ENCODE data around the gene AIF1L. TPM values are rescaled to one million over a fixed set of nuclear protein-coding genes. Genes with fewer than 3 reads are reported as not detected.

AIF1L gene
- total RNA-seq, 2 donors from 2014 or later: 18.8 to 21.9 TPM

- peaks cover 28% of the 10 kb centered on the region for H3K36me3 ChIP-seq
- H3K4me3 ChIP-seq: peak within 1 kb of the TSS; percentile 98
- peaks cover 17% of the 10 kb centered on the region in 2 donors for H3K4me1 ChIP-seq (ENCODE audit: control insufficient read depth in 1 of 2, low read depth in 2 of 2)
- ATAC-seq (ENCODE audit: insufficient number of reproducible peaks, low FRiP score, low read depth): peak; percentile 88
- DNase-seq (ENCODE audit: low spot score): peak; percentile 96
- H3K9me3 ChIP-seq: no peaks in the 10 kb centered on the region
- no peaks in the 10 kb centered on the region for H3K27me3 ChIP-seq (replicated peaks; ENCODE audit: insufficient read depth)
- peak within 1 kb of the TSS; percentile 84 to 87 for H3K27ac ChIP-seq
- TF ChIP-seq CTCF (IDR thresholded peaks at IDR 0.05): no peak
Measured at GRCh38 chr9:131125288-131126058, 29.1 kb downstream of the AIF1L start, which contains the start of gene NUP214. NUP214 (plus strand) TSS chr9:131125586; CDS start chr9:131125705, 119 bp downstream.

- ATAC-seq (ENCODE audit: insufficient number of reproducible peaks, low FRiP score, low read depth): no peak
- Histone ChIP-seq H3K9me3 (no peaks in the 10 kb centered on the region), H3K4me3 (peak overlapping the region; percentile 98), H3K4me1 (ENCODE audit: control insufficient read depth in 1 of 2, low read depth in 2 of 2) (peaks cover 17% of the 10 kb centered on the region in 2 donors), H3K27ac (peak overlapping the region; percentile 84 to 87), H3K27me3 (replicated peaks; ENCODE audit: insufficient read depth) (no peaks in the 10 kb centered on the region), H3K36me3 (peaks cover 32% of the 10 kb centered on the region)
- no peak for TF ChIP-seq CTCF (IDR thresholded peaks at IDR 0.05)
- DNase-seq (ENCODE audit: low spot score): no peak
Measured at GRCh38 chr9:131126059-131126426, 29.7 kb downstream of the AIF1L start.

- Histone ChIP-seq H3K9me3 (no peaks in the 10 kb centered on the region), H3K27ac (no peak overlapping the region), H3K36me3 (peaks cover 62% of the 10 kb centered on the region), H3K27me3 (replicated peaks; ENCODE audit: insufficient read depth) (no peaks in the 10 kb centered on the region), H3K4me1 (ENCODE audit: control insufficient read depth in 1 of 2, low read depth in 2 of 2) (peaks cover 17% of the 10 kb centered on the region in 2 donors), H3K4me3 (no peak overlapping the region)
- TF ChIP-seq CTCF (IDR thresholded peaks at IDR 0.05): no peak
- ATAC-seq (ENCODE audit: insufficient number of reproducible peaks, low FRiP score, low read depth) (no peak), DNase-seq (ENCODE audit: low spot score) (no peak)
Measured at GRCh38 chr9:131129183-131129582, 32.9 kb downstream of the AIF1L start.

GRCh38 chr9:131138676-131139075, 42.3 kb downstream of the AIF1L start:
- DNase-seq (ENCODE audit: low spot score): no peak
- Histone ChIP-seq H3K4me3 (no peak overlapping the region), H3K36me3 (peaks cover 72% of the 10 kb centered on the region), H3K9me3 (no peaks in the 10 kb centered on the region), H3K4me1 (ENCODE audit: control insufficient read depth in 1 of 2, low read depth in 2 of 2) (no peaks in the 10 kb centered on the region), H3K27ac (no peak overlapping the region), H3K27me3 (replicated peaks; ENCODE audit: insufficient read depth) (no peaks in the 10 kb centered on the region)
- no peak for TF ChIP-seq CTCF (IDR thresholded peaks at IDR 0.05)
- no peak for ATAC-seq (ENCODE audit: insufficient number of reproducible peaks, low FRiP score, low read depth)

GRCh38 chr9:131140112-131140511, 43.8 kb downstream of the AIF1L start:
- Histone ChIP-seq H3K27me3 (replicated peaks; ENCODE audit: insufficient read depth) (no peaks in the 10 kb centered on the region), H3K4me1 (ENCODE audit: control insufficient read depth in 1 of 2, low read depth in 2 of 2) (no peaks in the 10 kb centered on the region), H3K4me3 (no peak overlapping the region), H3K27ac (no peak overlapping the region), H3K36me3 (peaks cover 70% of the 10 kb centered on the region), H3K9me3 (no peaks in the 10 kb centered on the region)
- TF ChIP-seq CTCF (IDR thresholded peaks at IDR 0.05): no peak
- DNase-seq (ENCODE audit: low spot score): no peak
- ATAC-seq (ENCODE audit: insufficient number of reproducible peaks, low FRiP score, low read depth): no peak
